Caki2 (cell line): ENCODE measurements around the gene WDR3. TPM values are rescaled to one million over a fixed set of nuclear protein-coding genes. Genes with fewer than 3 reads are reported as not detected.

Experiments used
- DNase-seq: peaks from one replicate; pipeline ENCODE4 v3.0.0-alpha.2; 2015; ENCODE audit warnings: low read depth
- in situ Hi-C: cut with HindIII; loops from 2 replicates; pipeline ENCODE4 v1.10.0; 2016; ENCODE audit warnings: low sequenced_read_pairs, low pct_unique_long_range_greater_than_20kb, mixed read lengths
- total RNA-seq: library from RNA; depleted of rRNA; stranded (reverse); fragments of >200 nt; shearing (Covaris generic); gene quantifications from 2 replicates; pipeline ENCODE4 v1.2.3, GENCODE V29; 2014; ENCODE audit warnings: low replicate concordance

Gene WDR3
- total RNA-seq, 1 experiment from 2014 or later = 19.3 TPM

DNA sequence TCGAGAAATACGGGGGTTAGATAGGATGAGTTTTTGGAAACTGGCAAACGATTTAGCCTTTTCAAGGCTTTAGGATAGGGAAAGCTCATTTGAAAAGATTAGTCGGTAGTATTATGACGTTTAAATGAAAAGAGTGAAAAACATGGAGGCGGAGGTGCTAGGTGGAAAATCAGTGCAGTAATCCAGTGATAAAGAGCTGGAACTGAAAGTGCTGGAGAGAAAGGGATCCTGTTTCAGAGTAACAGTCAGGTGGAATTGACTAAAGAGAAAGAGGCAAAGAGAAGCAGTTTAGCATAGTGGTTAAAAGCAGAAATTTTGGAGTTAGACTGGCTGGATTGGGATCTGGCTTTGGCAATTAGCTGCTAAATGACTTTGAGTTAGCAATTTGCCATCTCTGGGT lies 945 bp downstream of the WDR3 start:
- in situ Hi-C loops = no loop called here
- DNase-seq = no peak

- in situ Hi-C loops = no loop called here
These were observed 3.0 kb downstream of the WDR3 start for GRCh38 chr1:117932576-117932975.

DNA sequence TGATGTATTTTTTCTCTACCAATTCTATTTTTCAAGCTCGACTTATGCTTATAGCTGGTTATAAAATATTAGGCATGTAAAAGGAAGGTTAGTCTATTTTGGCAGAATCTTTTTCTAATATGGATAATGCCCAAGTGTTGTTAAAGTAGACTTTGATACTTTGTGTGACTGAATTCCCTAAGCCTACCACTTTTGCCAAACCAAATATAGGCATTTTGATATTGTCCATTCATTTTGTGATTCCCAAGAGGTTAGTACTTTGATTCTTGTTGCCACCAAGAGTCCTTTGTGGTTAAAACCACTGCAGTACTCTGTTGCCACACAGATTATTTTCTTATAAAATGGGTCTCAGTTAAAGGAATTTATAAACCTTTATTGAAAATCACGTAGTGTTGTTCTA lies 4.2 kb downstream of the WDR3 start:
- in situ Hi-C loops = no loop called here
- DNase-seq = no peak

More at GRCh38 chr1:117932576-117932975, 3.0 kb downstream of the WDR3 start:
- no peak for DNase-seq

GRCh38 chr1:117942293-117942692 lies 12.8 kb downstream of the WDR3 start:
- in situ Hi-C loops = no loop called here
- no peak for DNase-seq

- in situ Hi-C loops = no loop called here
- no peak for DNase-seq
These were observed 22.8 kb downstream of the WDR3 start for GRCh38 chr1:117952386-117952785.

DNA sequence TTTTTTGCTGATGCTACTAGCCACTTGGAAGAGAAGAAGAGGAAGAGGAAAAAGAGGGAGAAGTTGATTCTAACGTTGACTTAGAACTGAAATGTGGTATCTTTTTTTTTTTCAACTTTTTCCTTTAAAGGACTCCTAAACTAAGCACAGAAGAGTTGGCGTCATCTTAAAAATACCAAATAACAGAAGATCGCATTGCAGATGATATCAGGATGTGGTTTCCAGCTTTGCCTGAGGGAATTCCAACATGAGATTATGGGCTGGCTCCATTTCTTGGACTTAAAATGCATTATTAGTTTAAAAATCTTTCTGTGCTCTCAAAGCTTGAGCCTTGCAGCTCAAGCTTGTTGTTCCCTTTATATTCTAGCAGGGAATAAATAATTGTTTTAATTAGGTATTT lies 29.8 kb downstream of the WDR3 start:
- in situ Hi-C loops = no loop called here

DNA sequence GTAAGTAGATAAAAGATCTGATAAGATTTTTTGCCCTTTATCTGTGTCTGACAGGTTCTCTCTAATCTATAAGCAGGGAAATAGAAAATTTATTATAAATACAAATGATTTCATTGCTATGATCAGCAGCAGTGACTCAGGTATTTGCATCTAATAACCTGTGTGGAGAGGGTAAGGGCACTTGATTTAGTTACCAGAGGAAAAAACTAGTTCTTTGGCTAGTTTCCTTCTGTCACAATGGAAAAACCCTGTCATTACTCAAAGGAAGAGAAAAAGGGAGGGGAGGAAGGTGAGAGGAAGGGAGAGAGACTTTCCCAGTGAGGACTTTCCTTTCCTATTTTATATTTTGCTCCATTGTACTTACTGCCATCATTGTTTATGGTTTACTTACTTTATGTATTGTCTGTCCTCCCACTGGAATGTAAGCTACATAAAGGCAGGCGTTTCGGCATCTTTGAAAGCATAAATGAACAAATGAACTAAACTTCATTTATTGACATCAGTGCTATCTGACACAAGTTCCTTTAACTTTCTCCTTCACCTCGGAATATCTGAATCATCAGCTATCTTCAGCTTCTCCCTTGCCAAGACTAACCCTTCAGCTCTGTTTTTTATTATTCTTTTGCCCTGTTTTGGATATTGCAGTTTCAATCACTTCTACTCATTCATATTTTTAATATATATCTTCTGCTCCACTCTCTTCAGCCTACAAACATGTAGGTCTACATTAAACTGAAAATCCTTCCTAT lies 34.9 kb downstream of the WDR3 start:
- DNase-seq = no peak
- in situ Hi-C loops = no loop called here

More for the DNA sequence above, 29.8 kb downstream of the WDR3 start:
- DNase-seq = no peak

- no peak for DNase-seq
- in situ Hi-C loops = no loop called here
These were observed 37.9 kb downstream of the WDR3 start for GRCh38 chr1:117967477-117967876.

DNA sequence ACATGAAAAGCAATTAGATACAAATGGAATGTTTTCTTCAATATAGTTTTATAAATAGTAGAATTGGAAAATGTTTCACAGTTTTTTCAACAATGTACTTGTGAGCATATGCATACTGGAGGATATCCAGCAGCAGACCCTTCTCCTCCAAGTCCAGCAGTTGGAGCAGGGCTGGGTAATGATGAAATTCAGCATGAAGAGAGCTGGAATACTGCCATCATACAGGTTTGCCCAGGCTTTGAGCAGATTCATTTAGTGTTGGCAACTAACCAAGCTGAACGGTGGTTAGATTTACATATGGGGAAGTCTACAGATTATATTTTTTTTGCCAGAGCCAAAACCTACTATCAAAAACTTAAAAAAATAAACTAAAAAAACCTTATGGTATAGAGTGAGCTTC lies 38.3 kb downstream of the WDR3 start:
- in situ Hi-C loops = no loop called here
- DNase-seq = no peak

DNA sequence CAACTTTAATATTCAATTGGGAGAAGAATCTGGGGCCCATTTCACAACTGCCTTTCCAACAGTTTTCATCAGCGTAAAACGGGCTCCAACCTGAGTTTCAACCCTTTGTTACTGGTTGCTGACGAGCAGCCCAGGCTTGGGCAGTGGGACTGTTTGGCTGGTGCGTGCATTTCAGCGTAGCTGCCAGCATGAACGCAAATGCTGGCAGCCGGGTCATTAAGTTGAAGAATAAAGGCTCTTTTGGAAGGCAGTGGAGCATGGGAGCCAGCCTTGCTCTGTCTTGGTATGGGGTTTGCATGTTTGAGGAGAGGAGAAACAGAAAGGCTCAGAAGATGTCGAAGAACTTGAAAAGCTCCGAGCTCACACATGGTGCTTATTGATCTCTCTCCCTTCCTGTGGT lies 40.7 kb downstream of the WDR3 start:
- no peak for DNase-seq
- in situ Hi-C loops = no loop called here

DNA sequence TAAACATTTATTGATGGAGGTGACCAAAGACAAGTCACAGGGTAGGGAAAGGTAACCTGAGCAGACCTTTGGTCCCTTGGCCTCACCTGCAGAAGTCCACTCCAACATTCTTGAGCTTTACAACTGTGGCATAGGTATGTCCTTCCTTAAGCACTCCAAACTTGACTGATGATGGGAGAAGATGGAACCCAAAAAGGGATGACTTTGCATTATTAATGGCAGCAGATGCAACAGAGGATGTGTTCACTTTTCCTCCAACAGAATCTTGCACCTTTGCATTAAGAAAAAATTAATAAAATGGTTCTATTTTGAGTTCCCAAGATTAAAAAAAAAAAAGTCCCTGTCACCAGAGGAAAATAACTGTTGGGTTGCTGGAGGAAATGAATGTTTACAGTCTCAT lies 42.2 kb downstream of the WDR3 start:
- DNase-seq = no peak

GRCh38 chr1:117976381-117976780 lies 46.8 kb downstream of the WDR3 start:
- no peak for DNase-seq
- in situ Hi-C loops = no loop called here

More for the DNA sequence above, 42.2 kb downstream of the WDR3 start:
- in situ Hi-C loops = no loop called here

- no peak for DNase-seq
- in situ Hi-C loops = no loop called here
These were observed 52.1 kb downstream of the WDR3 start for GRCh38 chr1:117981455-117982192.

GRCh38 chr1:117985239-117985638 lies 55.7 kb downstream of the WDR3 start:
- in situ Hi-C loops = no loop called here

DNA sequence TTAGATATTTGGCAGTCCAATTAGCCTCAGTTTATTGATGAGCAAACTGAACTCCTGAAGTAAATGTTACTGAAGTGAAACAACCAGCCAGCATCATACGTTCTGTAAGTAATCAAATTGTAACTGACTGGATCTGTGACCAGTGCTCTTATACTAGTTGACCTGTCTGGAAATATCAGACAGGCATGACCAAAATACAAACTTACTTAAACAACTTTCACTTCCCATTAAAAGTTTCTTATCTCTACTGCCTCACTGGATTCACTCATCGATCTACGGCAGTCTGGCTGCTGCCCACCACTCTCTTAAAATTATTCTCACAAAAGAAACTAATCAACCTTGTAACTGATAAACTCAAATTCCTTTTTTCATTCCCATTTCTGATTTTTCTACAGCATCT lies 56.4 kb downstream of the WDR3 start:
- in situ Hi-C loops = no loop called here
- no peak for DNase-seq

More at GRCh38 chr1:117985239-117985638, 55.7 kb downstream of the WDR3 start:
- no peak for DNase-seq

DNA sequence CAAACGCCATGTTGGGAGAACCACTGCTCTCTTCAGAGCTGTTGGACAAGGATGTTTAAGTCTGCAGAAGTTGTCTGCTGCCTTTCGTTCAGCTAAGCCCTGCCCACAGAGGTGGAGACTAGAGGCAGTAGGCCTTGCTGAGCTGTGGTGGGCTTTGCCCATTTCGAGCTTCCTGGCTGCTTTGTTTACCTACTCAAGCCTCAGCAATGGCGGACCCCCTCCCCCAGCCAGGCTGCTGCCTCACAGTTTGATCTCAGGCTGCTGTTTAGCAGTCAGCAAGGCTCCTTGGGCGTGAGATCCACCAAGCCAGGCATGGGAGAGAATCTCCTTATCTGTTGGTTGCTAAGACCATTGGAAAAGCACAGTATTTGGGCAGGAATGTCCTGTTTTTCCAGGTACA lies 74.8 kb downstream of the WDR3 start:
- DNase-seq = no peak
- in situ Hi-C loops = no loop called here

- DNase-seq = no peak
- in situ Hi-C loops = no loop called here
These were observed 77.9 kb downstream of the WDR3 start for GRCh38 chr1:118007391-118007790.

GRCh38 chr1:118008011-118008410 lies 78.5 kb downstream of the WDR3 start:
- no peak for DNase-seq
- in situ Hi-C loops = no loop called here

DNA sequence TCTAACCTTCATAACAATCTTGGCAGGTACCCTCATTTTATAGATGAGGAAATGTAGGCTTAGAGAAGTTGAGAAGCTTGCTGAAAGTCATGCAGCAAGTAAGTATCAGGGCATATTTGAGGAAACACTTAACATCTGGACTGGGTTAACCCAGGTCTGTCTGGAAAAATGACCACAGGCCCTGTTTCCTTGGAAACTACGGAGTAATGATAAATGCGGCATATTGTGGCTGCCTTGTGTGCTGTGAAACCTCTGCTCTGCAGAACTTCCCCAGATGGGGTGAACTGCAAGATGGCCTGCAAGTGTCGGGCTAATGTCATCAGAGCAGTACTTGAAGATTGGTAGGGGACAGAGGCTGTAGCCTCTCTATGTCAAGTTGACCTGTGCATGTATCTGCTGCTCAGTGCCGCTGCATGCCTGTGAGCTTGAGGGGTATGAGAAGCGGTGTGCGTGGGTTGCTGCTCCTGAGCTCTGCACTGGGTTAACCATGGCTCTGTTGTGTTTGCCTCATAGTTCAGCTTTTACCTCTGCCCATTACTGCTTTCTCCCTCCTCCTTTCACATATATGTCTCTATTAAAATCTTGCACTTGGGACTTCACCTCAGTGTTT lies 83.1 kb downstream of the WDR3 start:
- no peak for DNase-seq
- in situ Hi-C loops = no loop called here
